DOHH2 (cell line): ENCODE measurements around the gene MRGPRF.

Source experiments
- H3F3A ChIP-seq: fragments of 200-600 bp; sonication (generic), shearing (Covaris generic); 2 replicates; pipeline ENCODE4 v1.6.0; 2016; ENCODE audit warnings: antibody characterized with exemption, mild to moderate bottlenecking; ENCODE audit not compliant: control insufficient read depth, insufficient read depth
- H3K27ac ChIP-seq: fragments of 200-600 bp; sonication (generic); 2 replicates; pipeline ENCODE4 v1.5.1; 2014; ENCODE audit warnings: low read depth, mild to moderate bottlenecking, low read length, moderate library complexity
- H3K27me3 ChIP-seq: fragments of 200-600 bp; sonication (generic); 2 replicates; pipeline ENCODE4 v1.6.1; 2014; ENCODE audit warnings: mild to moderate bottlenecking, low read length, mixed read lengths; ENCODE audit not compliant: control insufficient read depth
- H3K36me3 ChIP-seq: fragments of 200-600 bp; sonication (generic); 2 replicates; pipeline ENCODE4 v1.6.1; 2014; ENCODE audit warnings: mild to moderate bottlenecking, low read length, moderate library complexity, mixed read lengths; ENCODE audit not compliant: control insufficient read depth
- H3K4me1 ChIP-seq: fragments of 200-600 bp; sonication (generic); 2 replicates; pipeline ENCODE4 v1.6.1; 2014; ENCODE audit warnings: mild to moderate bottlenecking, low read length, mixed read lengths; ENCODE audit not compliant: control insufficient read depth
- H3K4me2 ChIP-seq: fragments of 200-600 bp; sonication (generic); 2 replicates; pipeline ENCODE4 v1.6.0; 2014; ENCODE audit warnings: mild to moderate bottlenecking, low read length, moderate library complexity
- H3K4me3 ChIP-seq: fragments of 200-600 bp; sonication (generic); 2 replicates; pipeline ENCODE4 v1.5.1; 2014; ENCODE audit warnings: mild to moderate bottlenecking, low read length, mixed read lengths
- H3K79me2 ChIP-seq: fragments of 200-600 bp; sonication (generic); 2 replicates; pipeline ENCODE4 v1.6.1; 2014; ENCODE audit warnings: mild to moderate bottlenecking, low read length, mixed read lengths; ENCODE audit not compliant: control insufficient read depth
- H3K9me2 ChIP-seq: fragments of 200-600 bp; sonication (generic); replicated peaks from 2 replicates; pipeline ENCODE4 v1.6.1; 2014; ENCODE audit warnings: mild to moderate bottlenecking, low read length, mixed read lengths; ENCODE audit not compliant: control insufficient read depth
- H3K9me3 ChIP-seq: fragments of 200-600 bp; sonication (generic); 2 replicates; pipeline ENCODE4 v1.6.1; 2014; ENCODE audit warnings: antibody characterized with exemption, low read length, mixed read lengths; ENCODE audit not compliant: control insufficient read depth, insufficient read depth
- H4K20me1 ChIP-seq: fragments of 200-600 bp; sonication (generic); 2 replicates; pipeline ENCODE4 v1.6.0; 2014; ENCODE audit warnings: low read depth, mild to moderate bottlenecking, antibody characterized with exemption, low read length, moderate library complexity; ENCODE audit not compliant: control insufficient read depth, insufficient read depth
- CTCF ChIP-seq: fragments of 200-600 bp; sonication (generic); IDR thresholded peaks from one replicate; pipeline ENCODE4 v1.5.1; 2014; ENCODE audit warnings: antibody characterized with exemption, mild to moderate bottlenecking, low read depth, low read length; ENCODE audit not compliant: poor library complexity, severe bottlenecking
- EZH2phosphoT487 ChIP-seq: fragments of 200-600 bp; sonication (generic); IDR thresholded peaks from 2 replicates; pipeline ENCODE4 v1.6.1; 2017; ENCODE audit warnings: borderline replicate concordance, mild to moderate bottlenecking, antibody characterized with exemption, low read length, moderate library complexity, mixed read lengths

Gene MRGPRF

GRCh38 chr11:69053546-69054396 lies 40.7 kb upstream of the MRGPRF start:
- Histone ChIP-seq H3K4me1 (peaks cover 78% of the 10 kb centered on the region), H3K36me3 (peaks cover 30% of the 10 kb centered on the region), H3K4me2 (peak overlapping the region; percentile 52), H3F3A (peaks cover 5% of the 10 kb centered on the region; the same call in 1 of the 2 replicates), H3K4me3 (peak overlapping the region; percentile 48; the same call in 1 of the 2 replicates), H3K9me3 (no peaks in the 10 kb centered on the region), H3K79me2 (peaks cover 69% of the 10 kb centered on the region), H3K27ac (no peak overlapping the region), H4K20me1 (peaks cover 3% of the 10 kb centered on the region; the same call in 1 of the 2 replicates), H3K9me2 (no peaks in the 10 kb centered on the region), H3K27me3 (no peaks in the 10 kb centered on the region)
- TF ChIP-seq EZH2phosphoT487: no peak
- TF ChIP-seq CTCF: no peak

- Histone ChIP-seq H3K9me2 (no peaks in the 10 kb centered on the region), H3F3A (peaks cover 5% of the 10 kb centered on the region; the same call in 1 of the 2 replicates), H3K79me2 (peaks cover 69% of the 10 kb centered on the region), H3K27ac (peak overlapping the region; percentile 10; the same call in 1 of the 2 replicates), H3K27me3 (no peaks in the 10 kb centered on the region), H3K36me3 (peaks cover 30% of the 10 kb centered on the region), H3K4me3 (peak overlapping the region; percentile 48), H3K9me3 (no peaks in the 10 kb centered on the region), H4K20me1 (peaks cover 3% of the 10 kb centered on the region; the same call in 1 of the 2 replicates), H3K4me2 (peak overlapping the region; percentile 52), H3K4me1 (peaks cover 81% of the 10 kb centered on the region)
- TF ChIP-seq EZH2phosphoT487 (no peak), CTCF (no peak)
These were observed 40.1 kb upstream of the MRGPRF start for GRCh38 chr11:69053169-69053477.

GRCh38 chr11:69052343-69053168 lies 39.5 kb upstream of the MRGPRF start:
- H3K9me2 ChIP-seq: no peaks in the 10 kb centered on the region
- peak overlapping the region; percentile 10; the same call in 1 of the 2 replicates for H3K27ac ChIP-seq
- peaks cover 30% of the 10 kb centered on the region for H3K36me3 ChIP-seq
- peak overlapping the region; percentile 48 for H3K4me3 ChIP-seq
- H3K4me1 ChIP-seq: peaks cover 86% of the 10 kb centered on the region
- H3F3A ChIP-seq: peaks cover 5% of the 10 kb centered on the region; the same call in 1 of the 2 replicates
- no peaks in the 10 kb centered on the region for H3K9me3 ChIP-seq
- TF ChIP-seq CTCF: no peak
- no peak for TF ChIP-seq EZH2phosphoT487
- H3K4me2 ChIP-seq: peak overlapping the region; percentile 52
- H3K27me3 ChIP-seq: no peaks in the 10 kb centered on the region
- peaks cover 69% of the 10 kb centered on the region for H3K79me2 ChIP-seq
- H4K20me1 ChIP-seq: peaks cover 3% of the 10 kb centered on the region; the same call in 1 of the 2 replicates
